Measurements from ENCODE around the gene INTS14.
"Not testable (repeated sequence)": the region's sequence is repeated elsewhere in the genome, so short reads cannot be mapped to it uniquely, and the experiment has no call there.

INTS14 gene

GRCh38 chr15:65630760-65631159 is 19.8 kb upstream of the INTS14 start:
- DNase-seq = no peak

- no peak for DNase-seq
Observed at GRCh38 chr15:65629548-65629947, 18.6 kb upstream of the INTS14 start.

GRCh38 chr15:65626856-65627255 is 15.9 kb upstream of the INTS14 start:
- DNase-seq = no peak

GRCh38 chr15:65623103-65623502 is 12.2 kb upstream of the INTS14 start:
- no peak for DNase-seq

- no peak for DNase-seq
Observed at GRCh38 chr15:65621638-65622037, 10.7 kb upstream of the INTS14 start, which contains the start of gene SLC24A1. SLC24A1 (plus strand) TSS chr15:65621938; CDS start chr15:65624081, 2,143 bp downstream.

GRCh38 chr15:65620833-65621232 is 9.9 kb upstream of the INTS14 start:
- no peak for DNase-seq

GRCh38 chr15:65619626-65620290 is 8.8 kb upstream of the INTS14 start:
- DNase-seq = no peak

- DNase-seq = no peak
Observed at GRCh38 chr15:65618560-65619109, 7.7 kb upstream of the INTS14 start.

GRCh38 chr15:65615887-65616286 is 5.0 kb upstream of the INTS14 start:
- DNase-seq = not testable (repeated sequence)

- DNase-seq = no peak
Observed at GRCh38 chr15:65612949-65613744, 2.2 kb upstream of the INTS14 start.

- no peak for DNase-seq
Observed at GRCh38 chr15:65612616-65612946, 1.6 kb upstream of the INTS14 start.

GRCh38 chr15:65611888-65612615 is 1.1 kb upstream of the INTS14 start:
- DNase-seq = peak; percentile 4

GRCh38 chr15:65603559-65603958 is 7.4 kb downstream of the INTS14 start:
- DNase-seq = no peak

GRCh38 chr15:65603134-65603533 is 7.8 kb downstream of the INTS14 start:
- no peak for DNase-seq

- no peak for DNase-seq
Observed at GRCh38 chr15:65599677-65600076, 11.3 kb downstream of the INTS14 start.

- no peak for DNase-seq
Observed at GRCh38 chr15:65598468-65598867, 12.5 kb downstream of the INTS14 start.

- no peak for DNase-seq
Observed at GRCh38 chr15:65595960-65596359, 15.0 kb downstream of the INTS14 start.

GRCh38 chr15:65587094-65587493 is 23.8 kb downstream of the INTS14 start:
- no peak for DNase-seq

- no peak for DNase-seq
Observed at GRCh38 chr15:65584241-65584640, 26.7 kb downstream of the INTS14 start.

- no peak for DNase-seq
Observed at GRCh38 chr15:65583701-65584100, 27.2 kb downstream of the INTS14 start.

GRCh38 chr15:65580287-65580686 is 30.6 kb downstream of the INTS14 start:
- no peak for DNase-seq

- DNase-seq = no peak
Observed at GRCh38 chr15:65579762-65580161, 31.2 kb downstream of the INTS14 start.

- DNase-seq = no peak
Observed at GRCh38 chr15:65578904-65579728, 31.8 kb downstream of the INTS14 start.

Data from NCI-H146 (cell line).